Smooth muscle cell of the brain vasculature (primary cell): ENCODE measurements around the gene CHAC1.

ENCODE experiments used
- DNase-seq: peaks from one replicate; pipeline ENCODE4 v3.0.0-alpha.2; 2012; ENCODE audit warnings: low read depth, low spot score

Gene CHAC1

DNA sequence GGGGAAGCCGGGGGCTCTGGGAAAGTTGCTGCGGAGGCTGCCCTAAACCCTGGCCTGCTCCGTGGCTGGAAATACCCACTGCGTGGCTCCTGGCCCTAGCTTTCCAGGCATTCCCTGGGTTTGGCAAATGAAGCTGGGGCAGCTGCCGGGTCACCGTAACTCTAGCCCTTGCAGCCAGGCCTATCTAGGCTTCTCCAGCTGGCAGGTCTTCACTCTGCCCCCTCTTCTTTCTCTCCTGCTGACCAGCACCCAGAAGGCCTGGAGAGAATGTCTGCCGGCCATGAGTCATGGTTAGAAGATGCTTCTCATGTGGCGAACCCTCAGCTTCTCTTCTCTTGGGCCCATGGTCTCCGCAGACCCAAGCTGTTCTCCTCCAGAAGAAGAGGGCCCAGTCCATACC, 29.7 kb upstream of the CHAC1 start:
- no peak for DNase-seq

DNA sequence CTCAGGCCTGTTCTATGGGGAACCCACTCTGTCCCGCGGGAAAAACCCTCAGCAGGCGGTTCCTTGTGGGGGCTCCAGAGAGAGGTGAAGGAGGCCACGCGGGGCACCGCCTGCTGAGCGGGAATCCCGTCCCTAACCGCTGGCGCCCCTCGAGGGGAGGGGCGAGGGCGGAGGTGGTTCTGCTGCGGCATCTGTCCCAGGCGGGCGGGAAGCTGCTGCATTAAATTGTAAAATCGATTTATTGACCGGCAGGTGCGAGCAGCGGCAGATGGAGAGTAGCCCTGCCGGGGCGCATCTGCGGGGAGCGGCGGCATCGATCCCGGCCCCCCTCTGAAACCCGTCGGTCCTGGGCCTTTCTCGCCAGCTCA, 27.8 kb upstream of the CHAC1 start:
- no peak for DNase-seq

DNA sequence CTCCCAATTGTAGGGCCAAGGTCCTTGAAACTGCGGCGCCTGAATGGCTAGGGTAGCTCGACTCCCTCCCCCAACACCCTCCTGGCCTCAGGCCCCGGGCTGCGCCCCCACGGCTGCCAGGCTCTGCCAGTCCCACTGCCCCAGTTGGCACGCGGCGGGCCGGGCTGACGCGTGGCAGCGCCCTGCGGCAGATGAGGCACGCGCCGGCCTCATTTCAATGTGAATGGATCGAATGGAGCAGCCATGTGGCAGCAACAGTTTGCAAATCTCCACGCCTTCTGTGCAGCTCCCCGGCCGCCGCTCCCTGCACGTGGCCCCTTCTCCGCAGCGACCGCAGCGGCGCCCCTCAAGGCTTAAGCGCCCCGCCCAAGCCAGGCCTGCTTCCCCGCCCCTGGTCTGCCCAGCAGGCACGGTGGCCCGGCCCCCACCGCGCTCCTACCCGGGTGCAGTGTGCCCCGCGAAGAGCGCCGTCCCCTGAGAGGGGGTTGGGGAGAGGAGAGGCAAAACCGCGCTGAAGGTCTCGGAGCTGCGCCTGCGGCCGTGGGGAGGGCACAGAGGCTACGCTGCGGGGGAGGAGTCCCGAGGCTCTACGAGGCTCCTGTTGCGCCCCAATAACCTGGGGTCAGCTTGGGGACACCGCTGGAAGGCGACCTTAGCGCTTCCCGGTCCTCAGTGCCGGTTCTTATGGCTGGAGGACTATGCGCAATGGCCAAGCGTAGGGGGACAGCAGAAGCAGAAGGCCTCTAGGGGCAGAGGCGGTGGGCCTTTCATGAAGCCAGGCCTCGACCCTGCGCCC, 27.2 kb upstream of the CHAC1 start:
- no peak for DNase-seq

DNA sequence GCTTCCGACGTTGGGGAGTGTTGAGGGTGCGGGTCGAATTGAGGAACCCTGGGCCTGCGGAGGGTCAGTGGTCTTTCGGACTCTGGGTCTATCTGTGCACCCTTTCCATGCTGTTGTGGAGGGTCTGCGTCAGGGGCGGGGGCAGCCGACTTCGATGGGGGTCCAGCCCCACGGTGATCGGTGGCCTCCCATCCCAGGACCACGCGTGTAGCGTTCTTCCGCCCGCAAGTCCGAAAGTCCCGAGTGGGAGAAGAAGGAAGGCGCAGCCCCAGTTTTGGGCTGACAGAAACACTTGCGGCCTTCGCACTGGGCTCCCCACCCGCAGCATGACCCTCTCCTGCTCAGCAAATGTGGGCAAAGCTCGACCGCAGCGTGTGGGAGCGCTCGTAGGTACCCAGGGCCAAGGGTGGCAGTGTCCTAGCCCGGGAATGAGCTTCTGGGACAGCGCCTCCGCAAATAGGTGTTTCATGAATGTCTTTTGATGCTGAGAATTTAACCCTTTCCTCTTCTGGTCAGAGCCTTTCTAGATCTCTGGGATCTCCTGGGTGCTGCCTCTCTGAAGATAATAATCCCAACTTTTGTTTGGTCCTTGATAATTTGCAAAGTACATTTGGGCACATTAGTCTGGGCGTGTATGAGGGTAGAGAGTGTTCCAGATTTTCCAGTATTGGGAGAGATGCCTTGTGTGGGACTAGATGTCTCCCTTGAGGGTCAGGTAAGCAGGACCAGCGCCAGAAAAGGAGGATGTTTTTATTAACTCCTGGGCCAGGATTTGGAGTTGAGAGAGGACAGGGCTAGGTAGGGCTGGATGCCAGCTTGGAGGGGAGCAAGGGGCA, 26.4 kb upstream of the CHAC1 start:
- no peak for DNase-seq

DNA sequence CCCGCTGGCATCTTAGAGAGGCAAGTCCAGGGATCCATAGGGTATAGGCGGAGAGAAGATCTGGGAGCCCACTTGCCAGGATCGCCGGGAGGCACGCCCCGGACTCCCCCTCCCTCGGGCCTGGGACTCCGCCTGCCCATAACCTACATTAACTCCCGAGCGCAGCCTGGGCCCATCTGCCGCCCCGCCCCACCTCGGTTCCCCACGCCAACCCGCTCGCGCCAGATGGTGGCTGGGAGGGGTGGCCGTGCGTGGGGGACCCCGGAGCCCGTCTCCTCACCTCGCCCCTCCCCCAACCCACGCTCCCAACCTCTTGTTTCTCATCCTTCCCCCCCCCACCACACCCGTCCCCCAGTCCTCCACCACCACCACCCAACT, 25.8 kb upstream of the CHAC1 start:
- DNase-seq = no peak

DNA sequence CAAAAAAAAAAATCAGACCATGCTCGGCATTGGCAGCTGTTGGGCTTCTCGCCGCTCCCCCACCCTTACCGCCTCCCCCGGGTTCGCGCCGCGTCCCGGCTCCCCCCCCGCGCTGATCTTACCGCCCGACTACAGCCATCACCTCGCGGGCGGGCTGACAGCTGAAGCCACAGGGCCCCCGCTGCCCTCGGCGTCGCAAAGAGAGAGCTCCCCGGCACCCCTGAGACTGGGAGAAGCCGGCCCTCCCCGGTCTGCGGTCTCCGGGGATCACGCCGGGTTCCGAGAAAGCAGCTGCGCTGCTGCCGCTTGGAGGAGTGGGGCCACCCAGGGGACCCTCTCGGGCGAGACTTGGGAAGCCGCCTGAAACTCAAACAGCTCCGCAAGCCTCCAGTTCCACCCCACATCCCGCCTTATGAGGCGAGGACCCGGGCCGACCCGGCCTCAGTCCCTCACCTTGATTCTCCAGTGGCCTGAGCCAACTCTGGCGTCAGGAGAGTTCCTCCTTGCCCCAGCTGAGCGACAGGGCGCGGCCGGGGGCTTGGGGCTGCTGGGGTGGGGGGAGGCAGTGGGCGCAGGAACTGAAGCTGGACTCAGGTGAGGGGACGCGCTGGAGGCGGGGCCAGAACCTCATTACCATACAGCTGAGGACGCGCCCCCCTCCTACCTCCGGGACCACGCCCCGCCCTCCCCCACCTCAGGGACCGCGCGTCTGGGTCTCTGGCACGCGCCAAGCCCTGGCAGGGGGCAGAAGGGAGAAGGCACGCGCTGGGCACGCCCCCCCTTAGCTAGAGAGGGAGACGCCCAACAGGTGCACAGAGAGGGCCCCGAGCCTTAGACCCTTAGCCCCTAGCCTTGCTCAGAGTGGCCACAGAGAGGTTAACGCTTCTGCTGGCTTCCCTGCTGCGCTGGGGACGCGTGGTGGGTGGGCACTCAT, 25.1 kb upstream of the CHAC1 start:
- DNase-seq = no peak

DNA sequence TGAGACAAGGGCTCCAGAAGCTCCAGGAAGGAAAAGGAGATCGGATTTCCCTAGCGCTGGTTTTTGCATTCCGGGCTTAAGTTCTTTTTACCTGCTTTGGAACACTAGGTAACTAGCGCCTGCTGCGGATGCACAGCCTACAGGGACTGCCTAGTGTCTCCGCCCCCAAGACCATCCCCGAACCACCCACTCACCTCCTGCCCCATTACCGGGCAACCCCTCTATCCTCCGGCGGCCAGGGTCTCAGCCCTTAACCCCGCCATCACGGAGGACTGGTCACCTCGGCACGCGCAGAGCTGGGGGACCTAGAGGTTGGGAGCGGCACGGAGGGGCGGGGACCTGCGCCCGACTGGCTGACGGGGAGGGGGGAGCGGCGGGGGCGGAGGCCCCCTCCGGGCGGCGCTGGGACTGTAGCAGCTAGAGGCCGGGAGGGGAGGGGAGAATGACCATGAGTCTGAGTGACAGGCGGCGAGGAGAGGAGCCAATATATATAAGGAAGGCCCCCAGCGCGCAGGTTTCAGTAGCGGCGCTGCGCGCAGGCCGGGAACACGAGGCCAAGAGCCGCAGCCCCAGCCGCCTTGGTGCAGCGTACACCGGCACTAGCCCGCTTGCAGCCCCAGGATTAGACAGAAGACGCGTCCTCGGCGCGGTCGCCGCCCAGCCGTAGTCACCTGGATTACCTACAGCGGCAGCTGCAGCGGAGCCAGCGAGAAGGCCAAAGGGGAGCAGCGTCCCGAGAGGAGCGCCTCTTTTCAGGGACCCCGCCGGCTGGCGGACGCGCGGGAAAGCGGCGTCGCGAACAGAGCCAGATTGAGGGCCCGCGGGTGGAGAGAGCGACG, 24.2 kb upstream of the CHAC1 start, which contains the start of gene DLL4:
DLL4 (plus strand) TSS at position 520 of the 839 bp plus-strand sequence. CDS start 329 bp downstream, outside the sequence.
- DNase-seq = no peak

DNA sequence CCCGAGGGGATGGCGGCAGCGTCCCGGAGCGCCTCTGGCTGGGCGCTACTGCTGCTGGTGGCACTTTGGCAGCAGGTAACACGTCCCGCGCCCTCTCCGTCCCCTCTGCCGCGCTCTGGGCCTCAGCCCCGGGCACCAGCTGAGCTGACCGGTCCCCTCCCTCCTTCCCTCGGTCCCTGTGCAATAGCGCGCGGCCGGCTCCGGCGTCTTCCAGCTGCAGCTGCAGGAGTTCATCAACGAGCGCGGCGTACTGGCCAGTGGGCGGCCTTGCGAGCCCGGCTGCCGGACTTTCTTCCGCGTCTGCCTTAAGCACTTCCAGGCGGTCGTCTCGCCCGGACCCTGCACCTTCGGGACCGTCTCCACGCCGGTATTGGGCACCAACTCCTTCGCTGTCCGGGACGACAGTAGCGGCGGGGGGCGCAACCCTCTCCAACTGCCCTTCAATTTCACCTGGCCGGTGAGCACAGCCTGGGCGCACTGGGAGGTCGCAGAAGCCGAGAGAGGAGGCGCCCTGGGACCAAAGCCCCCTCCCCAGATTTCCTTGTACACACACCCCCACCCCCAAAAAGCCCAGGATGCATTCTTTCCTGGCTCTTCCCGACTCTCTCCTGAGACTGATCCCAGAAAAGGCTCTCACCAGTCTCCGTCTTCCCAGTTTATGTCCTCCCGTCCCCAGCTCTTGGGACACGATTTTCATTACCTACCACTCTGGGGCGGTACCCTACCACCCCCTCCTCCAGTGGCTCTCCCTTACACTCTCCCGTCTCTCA, 23.4 kb upstream of the CHAC1 start:
- no peak for DNase-seq

DNA sequence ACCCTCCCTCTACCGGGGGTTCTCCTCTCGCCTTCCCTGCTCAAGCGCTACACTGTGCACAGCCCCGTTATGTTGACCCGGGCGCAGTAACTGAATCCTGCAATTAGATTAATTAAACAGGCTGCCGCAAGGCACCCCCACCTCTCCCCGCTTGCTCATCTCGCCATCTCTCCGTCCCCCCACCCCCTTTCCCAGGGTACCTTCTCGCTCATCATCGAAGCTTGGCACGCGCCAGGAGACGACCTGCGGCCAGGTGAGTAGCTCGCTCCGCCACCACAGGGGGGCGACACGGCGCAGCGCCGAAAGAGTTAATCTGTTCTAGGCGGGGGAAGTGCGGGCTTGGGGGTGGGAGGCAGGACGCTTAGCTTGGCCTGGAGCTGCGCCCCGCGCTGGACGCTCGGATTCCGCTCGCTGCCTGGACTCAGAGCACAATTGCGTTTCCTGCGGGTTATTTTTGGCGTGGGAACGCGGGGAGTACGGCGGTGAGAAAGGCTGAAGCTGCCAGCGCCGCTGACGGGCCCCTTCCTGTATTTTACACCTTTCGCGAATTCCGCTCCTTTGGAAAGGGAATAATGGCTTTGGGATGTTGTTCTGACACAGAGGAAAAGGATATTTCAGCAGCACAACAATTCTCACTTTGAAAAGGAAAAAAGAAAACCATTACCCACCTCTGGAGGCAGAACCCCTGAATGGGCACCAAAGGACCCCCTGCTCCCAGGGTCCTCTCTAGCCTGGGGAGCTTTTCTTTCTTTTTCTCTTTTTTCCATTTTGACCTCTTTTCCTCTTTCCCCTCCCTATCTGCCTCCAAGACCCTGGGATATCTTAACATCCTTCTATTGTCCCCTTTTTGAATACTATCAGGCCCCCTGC, 22.6 kb upstream of the CHAC1 start:
- DNase-seq = no peak

DNA sequence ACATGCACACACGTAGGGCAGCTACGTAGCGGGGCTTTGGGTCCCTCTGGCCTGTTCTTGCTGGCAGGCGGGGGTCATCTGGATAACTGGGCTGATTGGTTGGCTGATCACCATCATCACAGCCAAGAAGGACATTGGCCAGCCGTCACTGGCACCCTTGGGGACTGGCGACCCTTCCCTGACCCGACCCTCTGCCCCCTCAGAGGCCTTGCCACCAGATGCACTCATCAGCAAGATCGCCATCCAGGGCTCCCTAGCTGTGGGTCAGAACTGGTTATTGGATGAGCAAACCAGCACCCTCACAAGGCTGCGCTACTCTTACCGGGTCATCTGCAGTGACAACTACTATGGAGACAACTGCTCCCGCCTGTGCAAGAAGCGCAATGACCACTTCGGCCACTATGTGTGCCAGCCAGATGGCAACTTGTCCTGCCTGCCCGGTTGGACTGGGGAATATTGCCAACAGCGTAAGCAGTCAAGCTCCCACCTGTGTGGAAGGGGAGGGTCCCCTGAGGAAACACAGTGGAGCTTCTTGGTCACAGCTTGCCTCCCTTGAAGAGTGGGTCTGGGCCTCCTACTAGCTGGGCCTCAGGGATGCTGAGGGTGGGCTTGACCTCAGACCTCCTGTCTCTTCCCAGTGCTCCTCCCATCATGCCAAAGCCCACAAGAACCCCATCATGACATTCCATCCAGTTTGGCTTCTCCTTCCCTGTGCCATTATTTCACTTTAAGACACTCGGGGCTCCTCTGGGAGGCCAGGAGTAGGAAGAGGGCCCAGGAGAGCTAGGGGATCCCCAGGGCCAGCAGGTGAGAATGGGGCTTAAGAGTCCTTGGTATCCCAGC, 21.8 kb upstream of the CHAC1 start:
- DNase-seq = no peak

DNA sequence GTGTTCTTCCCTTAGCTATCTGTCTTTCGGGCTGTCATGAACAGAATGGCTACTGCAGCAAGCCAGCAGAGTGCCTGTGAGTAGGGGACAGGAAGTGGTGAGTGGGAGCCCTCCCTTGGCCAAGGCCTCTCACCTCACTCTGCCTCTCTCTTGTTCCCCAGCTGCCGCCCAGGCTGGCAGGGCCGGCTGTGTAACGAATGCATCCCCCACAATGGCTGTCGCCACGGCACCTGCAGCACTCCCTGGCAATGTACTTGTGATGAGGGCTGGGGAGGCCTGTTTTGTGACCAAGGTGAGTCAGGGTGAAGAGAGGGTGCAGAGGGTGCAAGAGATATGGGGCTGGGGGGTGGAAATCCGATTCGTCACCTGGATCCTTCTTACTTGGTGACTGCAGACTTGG, 21.1 kb upstream of the CHAC1 start:
- no peak for DNase-seq

DNA sequence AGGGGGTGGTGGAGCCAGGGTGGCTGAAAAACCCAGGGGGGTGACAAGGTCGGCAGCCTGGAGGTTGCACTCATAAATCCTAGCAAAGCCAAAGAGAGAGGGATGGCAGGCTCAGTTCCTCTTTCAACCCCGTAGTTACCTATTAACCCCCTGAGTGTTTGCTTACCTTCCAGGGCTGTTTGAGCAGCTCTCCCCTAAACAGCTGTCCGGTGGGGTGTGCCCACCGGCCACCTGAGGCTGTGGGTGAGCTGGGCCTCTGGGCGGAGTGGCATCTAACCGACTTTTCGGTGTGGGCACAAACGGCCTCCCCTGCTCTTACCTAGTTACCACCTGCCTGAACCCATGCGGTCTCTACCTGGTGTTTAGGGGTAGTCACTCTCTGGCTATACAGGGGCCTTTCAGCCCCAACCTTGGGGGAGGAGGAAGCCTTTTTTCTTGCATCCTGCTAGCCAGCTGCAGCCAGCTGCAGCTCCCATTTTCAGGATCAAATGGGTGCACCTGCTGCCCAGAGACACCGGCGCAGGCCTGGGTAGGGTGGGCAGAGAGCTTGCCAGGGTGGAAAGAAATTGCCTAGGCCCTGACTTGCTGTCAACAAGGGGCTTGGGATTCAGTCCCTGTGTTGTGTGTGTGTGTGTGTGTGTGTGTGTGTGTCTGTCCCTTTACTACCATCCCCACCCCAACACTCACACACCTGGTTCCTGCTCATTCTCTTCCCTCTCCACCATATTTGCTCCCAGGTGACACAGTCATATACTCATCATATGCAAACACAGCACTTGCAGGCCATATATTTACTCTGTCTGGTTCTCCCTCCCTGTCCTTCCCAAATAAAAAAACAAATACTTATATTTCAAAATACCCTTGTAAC, 20.4 kb upstream of the CHAC1 start:
- no peak for DNase-seq

DNA sequence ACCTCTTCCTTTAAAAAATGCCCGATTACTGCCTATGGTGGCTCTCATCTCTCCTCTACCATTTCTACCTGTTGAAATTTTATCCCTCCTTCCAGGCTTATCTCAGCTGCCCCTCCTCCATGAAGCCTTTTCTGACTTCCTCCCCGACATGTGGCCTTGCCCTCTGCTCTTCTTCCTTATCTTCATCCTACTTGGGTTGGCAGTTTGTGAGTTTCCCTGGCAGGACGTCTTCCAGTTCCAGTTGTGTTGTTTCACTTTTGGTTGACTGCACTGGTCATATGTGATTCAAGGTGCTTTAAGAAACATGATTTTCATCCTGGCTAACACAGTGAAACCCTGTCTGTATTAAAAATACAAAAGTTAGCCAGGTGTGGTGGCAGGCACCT, 19.8 kb upstream of the CHAC1 start:
- DNase-seq = no peak

DNA sequence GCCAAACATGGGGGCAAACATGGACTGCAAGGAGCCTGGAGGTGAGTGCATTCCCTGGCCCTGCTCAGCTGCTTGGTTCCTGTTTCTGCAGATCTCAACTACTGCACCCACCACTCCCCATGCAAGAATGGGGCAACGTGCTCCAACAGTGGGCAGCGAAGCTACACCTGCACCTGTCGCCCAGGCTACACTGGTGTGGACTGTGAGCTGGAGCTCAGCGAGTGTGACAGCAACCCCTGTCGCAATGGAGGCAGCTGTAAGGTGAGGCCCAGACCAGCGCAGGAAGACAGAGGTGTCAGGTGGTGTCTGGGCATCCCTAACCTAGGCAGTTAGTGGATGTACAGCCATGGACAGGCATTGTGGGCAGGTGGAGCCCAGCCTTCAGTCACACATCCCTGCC, 18.8 kb upstream of the CHAC1 start:
- no peak for DNase-seq

DNA sequence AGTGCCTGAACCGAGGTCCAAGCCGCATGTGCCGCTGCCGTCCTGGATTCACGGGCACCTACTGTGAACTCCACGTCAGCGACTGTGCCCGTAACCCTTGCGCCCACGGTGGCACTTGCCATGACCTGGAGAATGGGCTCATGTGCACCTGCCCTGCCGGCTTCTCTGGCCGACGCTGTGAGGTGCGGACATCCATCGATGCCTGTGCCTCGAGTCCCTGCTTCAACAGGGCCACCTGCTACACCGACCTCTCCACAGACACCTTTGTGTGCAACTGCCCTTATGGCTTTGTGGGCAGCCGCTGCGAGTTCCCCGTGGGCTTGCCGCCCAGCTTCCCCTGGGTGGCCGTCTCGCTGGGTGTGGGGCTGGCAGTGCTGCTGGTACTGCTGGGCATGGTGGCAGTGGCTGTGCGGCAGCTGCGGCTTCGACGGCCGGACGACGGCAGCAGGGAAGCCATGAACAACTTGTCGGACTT, 17.0 kb upstream of the CHAC1 start:
- no peak for DNase-seq

DNA sequence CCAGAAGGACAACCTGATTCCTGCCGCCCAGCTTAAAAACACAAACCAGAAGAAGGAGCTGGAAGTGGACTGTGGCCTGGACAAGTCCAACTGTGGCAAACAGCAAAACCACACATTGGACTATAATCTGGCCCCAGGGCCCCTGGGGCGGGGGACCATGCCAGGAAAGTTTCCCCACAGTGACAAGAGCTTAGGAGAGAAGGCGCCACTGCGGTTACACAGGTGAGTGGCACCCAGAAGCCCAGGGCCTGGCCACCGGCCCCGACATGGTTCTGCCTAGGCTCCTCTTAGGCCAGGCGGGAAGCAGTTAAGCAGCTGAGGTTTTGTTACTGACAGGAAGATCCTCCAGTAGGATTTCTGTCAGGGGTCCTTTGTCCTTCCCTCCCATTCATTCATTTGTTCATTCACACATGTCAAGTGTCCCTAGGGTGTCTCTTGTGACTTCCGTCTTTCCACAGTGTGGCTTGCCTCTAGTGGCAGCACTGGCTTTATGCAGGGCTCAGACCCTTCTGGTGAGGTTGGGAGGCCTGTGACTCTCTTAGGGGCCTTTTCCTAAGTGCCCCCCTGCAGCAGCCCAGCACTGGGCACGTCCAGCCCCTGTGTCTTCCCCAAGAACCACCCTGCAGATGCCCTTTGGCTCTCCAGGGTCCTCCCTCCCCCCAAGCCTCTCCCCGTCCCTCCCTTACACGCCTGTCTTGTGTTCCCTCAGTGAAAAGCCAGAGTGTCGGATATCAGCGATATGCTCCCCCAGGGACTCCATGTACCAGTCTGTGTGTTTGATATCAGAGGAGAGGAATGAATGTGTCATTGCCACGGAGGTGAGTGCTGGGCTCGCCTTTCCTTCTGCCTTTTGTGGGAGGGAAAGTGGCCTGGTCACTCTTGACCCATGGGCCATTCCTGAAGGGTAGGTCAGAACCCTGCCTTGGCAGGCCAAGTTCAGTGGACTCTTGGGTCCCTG, 16.3 kb upstream of the CHAC1 start:
- DNase-seq = no peak
